HepG2 (cell line): ENCODE results near the gene FMOD. TPM values are rescaled to one million over a fixed set of nuclear protein-coding genes. Genes with fewer than 3 reads are reported as not detected.

Experiments
- ATAC-seq: fragments of 200-7000 bp; cut with Tn5 transposase; 3 replicates; pipeline ENCODE4 v1.9.1; 2020; ENCODE audit warnings: mild to moderate bottlenecking, moderate library complexity
- BruUV-seq: library from RNA; stranded (reverse); fragments of 400-500 nt; replicated peaks from 2 replicates; lab custom pipeline; 2021; lab: Mats Ljungman, UMichigan
- CTCF ChIA-PET: fragments of 300-600 bp; formaldehyde crosslinking; extraction: SDS; loops from one replicate; lab custom pipeline; 2021; ENCODE audit warnings: low total read pairs, inconsistent platforms, low intra/inter-chr PET ratio; lab: Yijun Ruan, JAX
- POLR2A ChIA-PET: fragments of 350-600 bp; sonication (Branson Sonifier 250); formaldehyde crosslinking; loops from one replicate; lab custom pipeline; 2020; ENCODE audit warnings: antibody characterized with exemption, inconsistent platforms; lab: Yijun Ruan, JAX
- DNase-seq: peaks from one replicate; pipeline ENCODE4 v3.0.0-alpha.2; 2015; ENCODE audit warnings: low spot score
- FAIRE-seq: peaks from 3 replicates; lab custom pipeline; 2011; peaks lifted over from hg19 to GRCh38; lab: Jason Lieb, UNC
- H2AFZ ChIP-seq: one replicate; pipeline ENCODE4 v1.6.1; 2011; ENCODE audit warnings: low read length, inconsistent platforms
- H3K27ac ChIP-seq: fragments of 300-600 bp; 3 replicates; pipeline ENCODE4 v1.8.0; 2011; ENCODE audit warnings: mixed run types, mild to moderate bottlenecking, mixed read lengths, low read length, inconsistent platforms; ENCODE audit not compliant: insufficient read depth; ENCODE audit errors: extremely low read length
- H3K27me3 ChIP-seq, 2 experiments: fragments of 200-600 bp in 1 of 2; 2 replicates in 1 of 2; 3 replicates in 1 of 2; pipeline versions ENCODE4 v1.6.0 to v1.8.0; 2011; ENCODE audit warnings: low read length in 2 of 2, mild to moderate bottlenecking in 2 of 2, moderate library complexity in 2 of 2, inconsistent platforms in 1 of 2; ENCODE audit not compliant: insufficient read depth in 2 of 2, control insufficient read depth in 1 of 2
- H3K36me3 ChIP-seq, 2 experiments: fragments of 200-600 bp in 1 of 2; replicated peaks in 1 of 2; 2 replicates in 1 of 2; 3 replicates in 1 of 2; pipeline versions ENCODE4 v1.5.1 to v1.8.0; 2011; ENCODE audit warnings: low read length in 2 of 2, inconsistent platforms in 1 of 2; ENCODE audit not compliant: insufficient read depth in 2 of 2, control insufficient read depth in 1 of 2
- H3K4me1 ChIP-seq: 2 replicates; pipeline ENCODE4 v1.5.1; 2012; ENCODE audit warnings: low read length, inconsistent platforms; ENCODE audit not compliant: insufficient read depth
- H3K4me2 ChIP-seq: 2 replicates; pipeline ENCODE4 v1.6.0; 2011; ENCODE audit warnings: low read depth, low read length, inconsistent platforms
- H3K4me3 ChIP-seq, 3 experiments: fragments of 200-600 bp in 1 of 3; sonication (generic), shearing (Covaris generic) in 1 of 3; replicated peaks in 1 of 3; 2 replicates each; pipeline ENCODE4 v1.5.1; 2011 to 2016; ENCODE audit warnings: low read length in 3 of 3, inconsistent platforms in 2 of 3, low read depth in 2 of 3, mild to moderate bottlenecking in 2 of 3, control low read depth in 1 of 3, mixed read lengths in 1 of 3; ENCODE audit not compliant: insufficient read depth in 1 of 3
- H3K79me2 ChIP-seq: one replicate; pipeline ENCODE4 v1.6.1; 2011; ENCODE audit warnings: low read length, inconsistent platforms; ENCODE audit not compliant: insufficient read depth
- H3K9ac ChIP-seq: 2 replicates; pipeline ENCODE4 v1.6.0; 2011; ENCODE audit warnings: mild to moderate bottlenecking, low read depth, low read length, inconsistent platforms; ENCODE audit not compliant: insufficient read depth
- H3K9me3 ChIP-seq: 2 replicates; pipeline ENCODE4 v1.5.1; 2012; ENCODE audit warnings: mild to moderate bottlenecking, low read length
- H4K20me1 ChIP-seq: 2 replicates; pipeline ENCODE4 v1.6.0; 2011; ENCODE audit warnings: inconsistent platforms, mild to moderate bottlenecking, low read length, moderate library complexity; ENCODE audit not compliant: insufficient read depth
- HMG20B ChIP-seq: conservative IDR thresholded peaks from 2 replicates; pipeline ENCODE4 v1.6.1; 2016; ENCODE audit warnings: missing genetic modification reagents, missing compliant biosample characterization
- TARDBP ChIP-seq: sonication (generic); formaldehyde crosslinking; IDR thresholded peaks from 2 replicates; pipeline ENCODE4 v1.8.0; 2022; ENCODE audit warnings: mild to moderate bottlenecking, missing genetic modification reagents
- ZNF362 ChIP-seq: sonication (generic); formaldehyde crosslinking; IDR thresholded peaks from 2 replicates; pipeline ENCODE4 v1.4.0; 2020; ENCODE audit warnings: missing genetic modification reagents, mild to moderate bottlenecking, borderline replicate concordance
- ZNF546 ChIP-seq: sonication (generic); formaldehyde crosslinking; conservative IDR thresholded peaks from 2 replicates; pipeline ENCODE4 v1.8.1; 2023; ENCODE audit warnings: mild to moderate bottlenecking, missing genetic modification reagents
- ZNF788 ChIP-seq: sonication (generic); formaldehyde crosslinking; IDR thresholded peaks from 2 replicates; pipeline ENCODE4 v1.5.0; 2020; ENCODE audit warnings: mild to moderate bottlenecking, missing genetic modification reagents, borderline replicate concordance
- ZNF891 ChIP-seq: sonication (generic); formaldehyde crosslinking; IDR thresholded peaks from 2 replicates; pipeline ENCODE4 v1.5.0; 2020; ENCODE audit warnings: mild to moderate bottlenecking, missing genetic modification reagents
- ZSCAN25 ChIP-seq: sonication (generic); formaldehyde crosslinking; IDR thresholded peaks from 2 replicates; pipeline ENCODE4 v1.8.0; 2022; ENCODE audit warnings: mild to moderate bottlenecking, missing genetic modification reagents
- WGBS: methylation state at CpG from one replicate; pipeline ENCODE4 v1.1.6; 2017; ENCODE audit warnings: low lambda C conversion rate; 5-methylcytosine and 5-hydroxymethylcytosine counted together
- in situ Hi-C: cut with HindIII; loops from 2 replicates; pipeline ENCODE4 v1.10.0; 2017; ENCODE audit warnings: low pct_unique_long_range_greater_than_20kb; ENCODE audit not compliant: extremely low pct_ligation_motif_present
- intact Hi-C: fragments of 100-400 bp; cut with micrococcal nuclease; formaldehyde crosslinking; loops from one replicate; pipeline ENCODE4 v1.10.0; 2022; ENCODE audit not compliant: unreplicated experiment
- polyA plus RNA-seq, 8 experiments: library from polyadenylated mRNA; depleted of rRNA in 3 of 8; stranded (reverse) in 7 of 8; unstranded in 1 of 8; fragments of >200 nt; fragmentation: Illumina TruSeq in 4 of 8; extraction: Trizol in 4 of 8; gene quantifications; 2 replicates each; pipeline versions ENCODE4 v1.2.1 to v1.2.3, GENCODE V29; 2011 to 2016; ENCODE audit warnings: low read depth in 4 of 8, missing spikeins in 1 of 8, mixed read lengths in 1 of 8; ENCODE audit not compliant: insufficient read depth in 1 of 8
- total RNA-seq, 5 experiments: library from RNA; depleted of rRNA; stranded (reverse); fragments of >200 nt; fragmentation: Illumina TruSeq; extraction: Trizol; gene quantifications; 2 replicates each; pipeline ENCODE4 v1.2.3, GENCODE V29; 2016; ENCODE audit warnings: low read depth in 1 of 5
- TF ChIP-seq, protein P1 (sequence below): sonication (generic); formaldehyde crosslinking; IDR thresholded peaks from 2 replicates; pipeline ENCODE4 v1.4.0; 2020; ENCODE audit warnings: missing genetic modification reagents, borderline replicate concordance
- TF ChIP-seq, protein P2 (sequence below): sonication (generic); formaldehyde crosslinking; IDR thresholded peaks from 2 replicates; pipeline ENCODE4 v1.5.0; 2020; ENCODE audit warnings: mild to moderate bottlenecking, missing genetic modification reagents, moderate library complexity
- TF ChIP-seq, protein P3 (sequence below), 2 experiments: sonication (generic) in 1 of 2; formaldehyde crosslinking in 1 of 2; IDR thresholded peaks; 2 replicates each; pipeline versions ENCODE4 v1.6.1 to v1.9.0; 2014 to 2022; ENCODE audit warnings: antibody characterized with exemption in 1 of 2, borderline replicate concordance in 1 of 2, inconsistent platforms in 1 of 2, low read depth in 1 of 2, missing genetic modification reagents in 1 of 2
- TF ChIP-seq, protein P4 (sequence below): sonication (generic); formaldehyde crosslinking; IDR thresholded peaks from 2 replicates; pipeline ENCODE4 v1.4.0; 2020; ENCODE audit warnings: low read depth, mild to moderate bottlenecking, missing genetic modification reagents

FMOD gene
- total and polyA plus RNA-seq, 2 of the 13 experiments (the other 11 are each of a cell fraction or from before 2014, with no cell fraction given): 0.08 TPM; not detected in 1

DNA sequence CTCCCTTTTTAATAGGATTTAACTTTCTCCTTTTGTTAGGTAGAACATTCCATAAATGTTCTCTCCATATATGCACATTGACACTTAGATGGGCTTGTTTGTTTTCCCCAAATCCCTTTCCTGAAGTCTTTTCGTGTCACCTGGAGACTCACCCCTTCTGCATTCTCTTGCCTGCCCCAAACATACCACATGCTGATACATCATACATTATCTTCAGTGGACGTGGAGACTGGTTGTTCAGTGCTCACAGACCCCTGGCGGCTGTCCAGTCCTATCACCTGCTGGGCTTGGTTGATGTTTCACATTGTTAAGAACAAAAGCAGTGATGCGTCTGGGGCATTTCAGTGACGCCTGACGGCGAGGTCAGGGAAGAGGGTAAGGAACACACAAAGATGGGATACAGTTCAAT lies 22.2 kb downstream of the FMOD start:
- DNase-seq (peak; percentile 42), ATAC-seq (peak; percentile 29; the same call in 2 of the 3 replicates), FAIRE-seq (peak; percentile 21)
- no peak overlapping the region for H3K27ac ChIP-seq
- H4K20me1 ChIP-seq: no peaks in the 10 kb centered on the region; the same call in 1 of the 2 replicates
- 3% methylated on average over 7 of the region's 7 CpGs for WGBS
- ChIA-PET CTCF (interaction anchor here (2.7 kb wide), 1 partner anchor 56 kb away, joined by 13 read pairs; no protein-coding TSS in a partner anchor), POLR2A (interaction anchor here (5.2 kb wide), 1 partner anchor 23 kb away, joined by 31 read pairs; the partner anchor contains the start of gene BTG2)
- H3K4me2 ChIP-seq: no peak overlapping the region
- no peak overlapping the region for H3K9ac ChIP-seq
- H3K79me2 ChIP-seq: no peaks in the 10 kb centered on the region
- H3K9me3 ChIP-seq: no peaks in the 10 kb centered on the region
- peaks cover 5 to 11% of the 10 kb centered on the region in 2 experiments; a peak in 1 of 5 replicates for H3K27me3 ChIP-seq
- H3K4me1 ChIP-seq: peaks cover 41% of the 10 kb centered on the region
- H3K36me3 ChIP-seq: no peaks in the 10 kb centered on the region
- no TSS peak for BruUV-seq
- H2AFZ ChIP-seq: no peak overlapping the region
- intact Hi-C loops: no loop called here
- no peak overlapping the region for H3K4me3 ChIP-seq
- in situ Hi-C loops: loop anchor here (5.0 kb wide), 1 partner anchor 56 kb away; no protein-coding TSS in a partner anchor
- TF ChIP-seq ZNF546 (no peak), ZNF788 (CRISPR knock-in tag) (no peak), HMG20B (CRISPR knock-in tag) (no peak), ZNF362 (CRISPR knock-in tag) (no peak), ZSCAN25 (CRISPR knock-in tag) (no peak), TARDBP (CRISPR knock-in tag) (no peak), ZNF891 (CRISPR knock-in tag) (no peak)
- TF ChIP-seq, protein P1, sequence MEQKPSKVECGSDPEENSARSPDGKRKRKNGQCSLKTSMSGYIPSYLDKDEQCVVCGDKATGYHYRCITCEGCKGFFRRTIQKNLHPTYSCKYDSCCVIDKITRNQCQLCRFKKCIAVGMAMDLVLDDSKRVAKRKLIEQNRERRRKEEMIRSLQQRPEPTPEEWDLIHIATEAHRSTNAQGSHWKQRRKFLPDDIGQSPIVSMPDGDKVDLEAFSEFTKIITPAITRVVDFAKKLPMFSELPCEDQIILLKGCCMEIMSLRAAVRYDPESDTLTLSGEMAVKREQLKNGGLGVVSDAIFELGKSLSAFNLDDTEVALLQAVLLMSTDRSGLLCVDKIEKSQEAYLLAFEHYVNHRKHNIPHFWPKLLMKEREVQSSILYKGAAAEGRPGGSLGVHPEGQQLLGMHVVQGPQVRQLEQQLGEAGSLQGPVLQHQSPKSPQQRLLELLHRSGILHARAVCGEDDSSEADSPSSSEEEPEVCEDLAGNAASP (CRISPR knock-in tag): no peak
- TF ChIP-seq, protein P2, sequence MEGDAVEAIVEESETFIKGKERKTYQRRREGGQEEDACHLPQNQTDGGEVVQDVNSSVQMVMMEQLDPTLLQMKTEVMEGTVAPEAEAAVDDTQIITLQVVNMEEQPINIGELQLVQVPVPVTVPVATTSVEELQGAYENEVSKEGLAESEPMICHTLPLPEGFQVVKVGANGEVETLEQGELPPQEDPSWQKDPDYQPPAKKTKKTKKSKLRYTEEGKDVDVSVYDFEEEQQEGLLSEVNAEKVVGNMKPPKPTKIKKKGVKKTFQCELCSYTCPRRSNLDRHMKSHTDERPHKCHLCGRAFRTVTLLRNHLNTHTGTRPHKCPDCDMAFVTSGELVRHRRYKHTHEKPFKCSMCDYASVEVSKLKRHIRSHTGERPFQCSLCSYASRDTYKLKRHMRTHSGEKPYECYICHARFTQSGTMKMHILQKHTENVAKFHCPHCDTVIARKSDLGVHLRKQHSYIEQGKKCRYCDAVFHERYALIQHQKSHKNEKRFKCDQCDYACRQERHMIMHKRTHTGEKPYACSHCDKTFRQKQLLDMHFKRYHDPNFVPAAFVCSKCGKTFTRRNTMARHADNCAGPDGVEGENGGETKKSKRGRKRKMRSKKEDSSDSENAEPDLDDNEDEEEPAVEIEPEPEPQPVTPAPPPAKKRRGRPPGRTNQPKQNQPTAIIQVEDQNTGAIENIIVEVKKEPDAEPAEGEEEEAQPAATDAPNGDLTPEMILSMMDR (CRISPR knock-in tag): peak; percentile 39
- TF ChIP-seq, protein P3, sequence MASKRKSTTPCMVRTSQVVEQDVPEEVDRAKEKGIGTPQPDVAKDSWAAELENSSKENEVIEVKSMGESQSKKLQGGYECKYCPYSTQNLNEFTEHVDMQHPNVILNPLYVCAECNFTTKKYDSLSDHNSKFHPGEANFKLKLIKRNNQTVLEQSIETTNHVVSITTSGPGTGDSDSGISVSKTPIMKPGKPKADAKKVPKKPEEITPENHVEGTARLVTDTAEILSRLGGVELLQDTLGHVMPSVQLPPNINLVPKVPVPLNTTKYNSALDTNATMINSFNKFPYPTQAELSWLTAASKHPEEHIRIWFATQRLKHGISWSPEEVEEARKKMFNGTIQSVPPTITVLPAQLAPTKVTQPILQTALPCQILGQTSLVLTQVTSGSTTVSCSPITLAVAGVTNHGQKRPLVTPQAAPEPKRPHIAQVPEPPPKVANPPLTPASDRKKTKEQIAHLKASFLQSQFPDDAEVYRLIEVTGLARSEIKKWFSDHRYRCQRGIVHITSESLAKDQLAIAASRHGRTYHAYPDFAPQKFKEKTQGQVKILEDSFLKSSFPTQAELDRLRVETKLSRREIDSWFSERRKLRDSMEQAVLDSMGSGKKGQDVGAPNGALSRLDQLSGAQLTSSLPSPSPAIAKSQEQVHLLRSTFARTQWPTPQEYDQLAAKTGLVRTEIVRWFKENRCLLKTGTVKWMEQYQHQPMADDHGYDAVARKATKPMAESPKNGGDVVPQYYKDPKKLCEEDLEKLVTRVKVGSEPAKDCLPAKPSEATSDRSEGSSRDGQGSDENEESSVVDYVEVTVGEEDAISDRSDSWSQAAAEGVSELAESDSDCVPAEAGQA (IDR thresholded peaks at IDR 0.05; ENCODE audit: low read depth): no peak
- TF ChIP-seq, protein P3 (CRISPR knock-in tag; IDR thresholded peaks at IDR 0.05; ENCODE audit: borderline replicate concordance): no peak
- TF ChIP-seq, protein P4, sequence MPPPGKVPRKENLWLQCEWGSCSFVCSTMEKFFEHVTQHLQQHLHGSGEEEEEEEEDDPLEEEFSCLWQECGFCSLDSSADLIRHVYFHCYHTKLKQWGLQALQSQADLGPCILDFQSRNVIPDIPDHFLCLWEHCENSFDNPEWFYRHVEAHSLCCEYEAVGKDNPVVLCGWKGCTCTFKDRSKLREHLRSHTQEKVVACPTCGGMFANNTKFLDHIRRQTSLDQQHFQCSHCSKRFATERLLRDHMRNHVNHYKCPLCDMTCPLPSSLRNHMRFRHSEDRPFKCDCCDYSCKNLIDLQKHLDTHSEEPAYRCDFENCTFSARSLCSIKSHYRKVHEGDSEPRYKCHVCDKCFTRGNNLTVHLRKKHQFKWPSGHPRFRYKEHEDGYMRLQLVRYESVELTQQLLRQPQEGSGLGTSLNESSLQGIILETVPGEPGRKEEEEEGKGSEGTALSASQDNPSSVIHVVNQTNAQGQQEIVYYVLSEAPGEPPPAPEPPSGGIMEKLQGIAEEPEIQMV (CRISPR knock-in tag): no peak
